Left renal pelvis (tissue), 4 donors: ENCODE results near the gene RHOJ. TPM values are rescaled to one million over a fixed set of nuclear protein-coding genes. Genes with fewer than 3 reads are reported as not detected.

Experiments
- polyA plus RNA-seq, 4 donors: library from polyadenylated mRNA; unstranded; fragments of 120-200 nt; gene quantifications; one replicate each; pipeline ENCODE4 v1.2.1, GENCODE V29; 2013; ENCODE audit not compliant: insufficient read length in 4 of 4

RHOJ gene
- polyA plus RNA-seq, 4 donors, result 19.5 to 25.0 (median 20.5) TPM

Other genes with a start within 250 kb of the RHOJ start
- gene KCNH5, start 159.0 kb upstream of the RHOJ start, polyA plus RNA-seq, result under 1 TPM; 0.15 to 0.29 (median 0.25) TPM
- not detected for gene GPHB5, start 114.5 kb downstream of the RHOJ start, polyA plus RNA-seq